Stimulated activated CD4-positive, alpha-beta T cell treated with anti-CD3 and anti-CD28 coated beads, Interleukin-1b, Interleukin-23, amount 100 ng/mL, for 48 hours (primary cell): Measurements from ENCODE around the gene NCAM1.
A peak's percentile ranks its signal among the peaks of the same experiment; 100 is the strongest.

Experiments
- DNase-seq: peaks from one replicate; pipeline ENCODE4 v3.0.0-alpha.2; 2020

The NCAM1 gene

GRCh38 chr11:113222241-113222640 is 261.0 kb downstream of the NCAM1 start:
- DNase-seq: no peak

- DNase-seq: no peak
These were observed 273.7 kb downstream of the NCAM1 start for GRCh38 chr11:113234888-113235287.

GRCh38 chr11:113237261-113237660 is 276.0 kb downstream of the NCAM1 start:
- DNase-seq: no peak

- no peak for DNase-seq
These were observed 277.5 kb downstream of the NCAM1 start for GRCh38 chr11:113238721-113239120.

GRCh38 chr11:113240389-113240788 is 279.2 kb downstream of the NCAM1 start:
- no peak for DNase-seq

- DNase-seq: no peak
These were observed 279.8 kb downstream of the NCAM1 start for GRCh38 chr11:113240790-113241635.

GRCh38 chr11:113241636-113242054 is 280.4 kb downstream of the NCAM1 start:
- no peak for DNase-seq

GRCh38 chr11:113242060-113242459 is 280.8 kb downstream of the NCAM1 start:
- no peak for DNase-seq

- DNase-seq: peak; percentile 16
These were observed 281.7 kb downstream of the NCAM1 start for GRCh38 chr11:113242767-113243397.

GRCh38 chr11:113243696-113244095 is 282.5 kb downstream of the NCAM1 start:
- DNase-seq: no peak

- no peak for DNase-seq
These were observed 284.0 kb downstream of the NCAM1 start for GRCh38 chr11:113245216-113245615.

GRCh38 chr11:113247221-113247620 is 286.0 kb downstream of the NCAM1 start:
- DNase-seq: no peak

- DNase-seq: no peak
These were observed 286.7 kb downstream of the NCAM1 start for GRCh38 chr11:113247966-113248365.

- no peak for DNase-seq
These were observed 287.7 kb downstream of the NCAM1 start for GRCh38 chr11:113248702-113249490.

- DNase-seq: no peak
These were observed 288.2 kb downstream of the NCAM1 start for GRCh38 chr11:113249491-113249763.

GRCh38 chr11:113249786-113250185 is 288.6 kb downstream of the NCAM1 start:
- no peak for DNase-seq

- no peak for DNase-seq
These were observed 290.1 kb downstream of the NCAM1 start for GRCh38 chr11:113251281-113251680.

GRCh38 chr11:113253406-113253805 is 292.2 kb downstream of the NCAM1 start:
- DNase-seq: no peak

GRCh38 chr11:113255096-113255495 is 293.9 kb downstream of the NCAM1 start:
- no peak for DNase-seq

GRCh38 chr11:113255741-113256140 is 294.5 kb downstream of the NCAM1 start:
- no peak for DNase-seq

GRCh38 chr11:113256431-113257202 is 295.4 kb downstream of the NCAM1 start:
- no peak for DNase-seq

GRCh38 chr11:113260096-113260425 is 298.8 kb downstream of the NCAM1 start:
- DNase-seq: no peak

GRCh38 chr11:113260541-113260940 is 299.3 kb downstream of the NCAM1 start:
- no peak for DNase-seq
